DND-41 (cell line): Measurements from ENCODE around the gene CASP9.

ENCODE experiments used
- EZH2 ChIP-seq: IDR thresholded peaks from 3 replicates; pipeline ENCODE4 v1.6.1; 2012; ENCODE audit warnings: borderline replicate concordance, low read depth, mild to moderate bottlenecking, moderate library complexity, low read length, inconsistent platforms; ENCODE audit not compliant: severe bottlenecking
- TF ChIP-seq, protein P1 (sequence below): IDR thresholded peaks from 2 replicates; pipeline ENCODE4 v1.5.1; 2012; ENCODE audit warnings: borderline replicate concordance, low read length, moderate library complexity, mild to moderate bottlenecking; ENCODE audit not compliant: poor library complexity, severe bottlenecking; ENCODE audit errors: extremely low read depth

DNA sequence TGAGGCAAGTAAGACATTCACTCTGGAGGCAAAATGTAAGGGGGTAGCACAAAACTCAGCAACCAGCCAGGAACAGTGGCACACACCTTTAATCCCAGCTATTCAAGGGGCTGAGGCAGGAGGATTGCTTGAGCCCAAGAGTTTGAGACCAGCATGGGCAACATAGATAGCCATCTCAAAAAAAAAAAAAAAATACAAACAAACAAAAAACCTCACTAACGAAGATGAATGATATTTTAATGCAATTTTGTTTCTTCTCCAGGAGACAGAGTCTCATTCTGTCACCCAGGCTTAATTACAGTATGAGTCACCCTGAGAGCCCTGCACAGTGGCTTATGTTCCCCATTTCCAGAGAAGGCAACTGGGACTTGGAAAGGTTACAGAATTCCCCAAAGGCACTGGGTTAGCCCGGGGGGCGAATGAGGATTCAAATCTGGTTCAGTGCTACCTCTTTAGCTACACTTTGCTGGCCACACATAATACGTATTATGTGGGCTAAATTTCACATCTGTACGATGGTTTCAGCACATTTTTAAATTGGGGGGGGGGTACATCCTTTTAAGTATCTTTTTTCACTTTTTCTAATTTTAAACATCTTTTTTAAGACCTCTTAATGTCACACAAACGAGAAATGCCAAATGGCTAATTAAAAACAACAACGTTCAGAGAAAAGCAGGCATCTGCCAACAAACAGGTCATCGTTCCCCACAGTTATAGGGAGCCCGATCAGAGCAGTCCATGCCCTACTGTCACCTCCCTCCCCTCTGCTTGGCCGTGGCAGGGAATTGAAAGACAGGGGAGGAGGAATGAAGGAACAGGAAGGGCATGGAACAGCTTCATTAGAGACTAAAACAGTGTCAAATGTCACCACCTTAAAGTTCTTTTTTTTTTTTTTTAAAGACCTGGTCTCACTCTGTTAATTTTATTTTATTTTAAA, 64.0 kb downstream of the CASP9 start:
- TF ChIP-seq, protein P1, sequence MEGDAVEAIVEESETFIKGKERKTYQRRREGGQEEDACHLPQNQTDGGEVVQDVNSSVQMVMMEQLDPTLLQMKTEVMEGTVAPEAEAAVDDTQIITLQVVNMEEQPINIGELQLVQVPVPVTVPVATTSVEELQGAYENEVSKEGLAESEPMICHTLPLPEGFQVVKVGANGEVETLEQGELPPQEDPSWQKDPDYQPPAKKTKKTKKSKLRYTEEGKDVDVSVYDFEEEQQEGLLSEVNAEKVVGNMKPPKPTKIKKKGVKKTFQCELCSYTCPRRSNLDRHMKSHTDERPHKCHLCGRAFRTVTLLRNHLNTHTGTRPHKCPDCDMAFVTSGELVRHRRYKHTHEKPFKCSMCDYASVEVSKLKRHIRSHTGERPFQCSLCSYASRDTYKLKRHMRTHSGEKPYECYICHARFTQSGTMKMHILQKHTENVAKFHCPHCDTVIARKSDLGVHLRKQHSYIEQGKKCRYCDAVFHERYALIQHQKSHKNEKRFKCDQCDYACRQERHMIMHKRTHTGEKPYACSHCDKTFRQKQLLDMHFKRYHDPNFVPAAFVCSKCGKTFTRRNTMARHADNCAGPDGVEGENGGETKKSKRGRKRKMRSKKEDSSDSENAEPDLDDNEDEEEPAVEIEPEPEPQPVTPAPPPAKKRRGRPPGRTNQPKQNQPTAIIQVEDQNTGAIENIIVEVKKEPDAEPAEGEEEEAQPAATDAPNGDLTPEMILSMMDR: no peak
- no peak for TF ChIP-seq EZH2
